ENCODE data around the gene FAM20A. TPM values are rescaled to one million over a fixed set of nuclear protein-coding genes. Genes with fewer than 3 reads are reported as not detected.

The FAM20A gene
- total and polyA plus RNA-seq, 9 of the 15 experiments (the other 6 are each of a cell fraction or from before 2014, with no cell fraction given) = 0.07 TPM; not detected in 8

GRCh38 chr17:68599091-68599490, 2.1 kb downstream of the FAM20A start:
- no TSS peak for BruUV-seq (replicated peaks)
- Histone ChIP-seq H3K27ac (ENCODE audit: extremely low read depth, low read depth, low read length) (no peak overlapping the region), H3K36me3 (ENCODE audit: control insufficient read depth, insufficient read depth, low read length) (no peaks in the 10 kb centered on the region), H3K27me3 (ENCODE audit: control insufficient read depth in 2 of 2, insufficient read depth in 2 of 2, low read length in 2 of 2) (peaks cover 22 to 24% of the 10 kb centered on the region in 2 experiments), H3K9ac (ENCODE audit: insufficient read depth in 1 of 2, low read depth in 2 of 2, low read length in 2 of 2) (no peak overlapping the region), H2AFZ (ENCODE audit: low read depth, low read length) (no peak overlapping the region), H3K79me2 (ENCODE audit: control insufficient read depth, insufficient read depth, low read length) (no peaks in the 10 kb centered on the region), H3K9me1 (ENCODE audit: control insufficient read depth, insufficient read depth, low read length) (no peaks in the 10 kb centered on the region), H4K20me1 (replicated peaks; ENCODE audit: control insufficient read depth, insufficient read depth, low read length) (no peaks in the 10 kb centered on the region; the same call in 1 of the 2 replicates), H3K4me1 (replicated peaks in 1 of 2; ENCODE audit: control insufficient read depth in 2 of 2, insufficient read depth in 2 of 2, low read length in 2 of 2) (peaks cover 0 to 17% of the 10 kb centered on the region in 2 experiments; a peak in 2 of 5 replicates), H3K4me2 (ENCODE audit: insufficient read depth, low read length) (no peak overlapping the region), H3K9me3 (replicated peaks; ENCODE audit: control insufficient read depth, insufficient read depth, low read depth, low read length) (no peaks in the 10 kb centered on the region), H3K4me3 (no peak overlapping the region)
- 5% methylated on average over 4 of the region's 4 CpGs for WGBS (ENCODE audit: insufficient coverage, low coverage, missing lambda C conversion rate)
- no peak for DNase-seq (ENCODE audit: extremely low read depth in 1 of 4, low spot score in 3 of 4)
- ChIA-PET CTCF (ENCODE audit: low intra/inter-chr PET ratio) (no interaction called here), POLR2A (no interaction called here)
- in situ Hi-C loops (cut with MboI) = no loop called here
- no peak for ATAC-seq
- no peak for FAIRE-seq
- intact Hi-C loops (cut with micrococcal nuclease) = no loop called here
- TF ChIP-seq CREM (IDR thresholded peaks at IDR 0.05; ENCODE audit: low read depth) = no peak
- TF ChIP-seq ZNF639 (CRISPR knock-in tag; conservative IDR thresholded peaks at IDR 0.05 in 1 of 2, IDR thresholded peaks at IDR 0.05 in 1 of 2) = no peak
- no peak for TF ChIP-seq ZNF41 (CRISPR knock-in tag; conservative IDR thresholded peaks at IDR 0.05)
- TF ChIP-seq RBM17 (IDR thresholded peaks at IDR 0.05; ENCODE audit: borderline replicate concordance, low read depth, low read length) = no peak
- no peak for TF ChIP-seq MYC (IDR thresholded peaks at IDR 0.05; ENCODE audit: low read depth, low read length)
- TF ChIP-seq MYC (CRISPR knock-in tag; IDR thresholded peaks at IDR 0.05; ENCODE audit: borderline replicate concordance, low read depth) = no peak
- no peak for TF ChIP-seq MCM3 (IDR thresholded peaks at IDR 0.05)
- TF ChIP-seq U2AF2 (optimal IDR thresholded peaks at IDR 0.05; ENCODE audit: low read depth, low read length) = no peak
- no peak for TF ChIP-seq GABPB2 (CRISPR knock-in tag; conservative IDR thresholded peaks at IDR 0.05)
- no peak for TF ChIP-seq FOXJ2 (tag; IDR thresholded peaks at IDR 0.05)
- no peak for TF ChIP-seq SMARCA5 (IDR thresholded peaks at IDR 0.05)
- TF ChIP-seq GATAD2A (IDR thresholded peaks at IDR 0.05) = no peak
- no peak for TF ChIP-seq STAT6 (CRISPR knock-in tag; IDR thresholded peaks at IDR 0.05)
- TF ChIP-seq MECOM (CRISPR knock-in tag; IDR thresholded peaks at IDR 0.05) = no peak
- no peak for TF ChIP-seq CBX3 (IDR thresholded peaks at IDR 0.05; ENCODE audit: borderline replicate concordance in 1 of 2, low read length in 2 of 2)
- TF ChIP-seq ZNF644 (tag; IDR thresholded peaks at IDR 0.05; ENCODE audit: low read depth) = no peak
- no peak for TF ChIP-seq HMGXB4 (CRISPR knock-in tag; IDR thresholded peaks at IDR 0.05)
- no peak for TF ChIP-seq YY1 (IDR thresholded peaks at IDR 0.05; ENCODE audit: borderline replicate concordance in 1 of 3, control insufficient read depth in 1 of 3, extremely low read depth in 1 of 3, insufficient read depth in 3 of 3, insufficient read length in 1 of 3, insufficient replicate concordance in 2 of 3, low read depth in 1 of 3, low read length in 2 of 3)
- no peak for TF ChIP-seq ZSCAN29 (IDR thresholded peaks at IDR 0.05)

All from K562 (cell line).